Stimulated activated CD8-positive, alpha-beta memory T cell treated with anti-CD3 and anti-CD28 coated beads, Interleukin-2, amount 100 ng/mL, for 48 hours (primary cell): Measurements from ENCODE around the gene TEX9.

ENCODE experiments used
- DNase-seq, 2 donors: peaks; one replicate each; pipeline ENCODE4 v3.0.0-alpha.2; 2020; ENCODE audit warnings: low read depth in 2 of 2

Gene TEX9

GRCh38 chr15:56445746-56446145 lies 80.5 kb downstream of the TEX9 start:
- DNase-seq = no peak

DNA sequence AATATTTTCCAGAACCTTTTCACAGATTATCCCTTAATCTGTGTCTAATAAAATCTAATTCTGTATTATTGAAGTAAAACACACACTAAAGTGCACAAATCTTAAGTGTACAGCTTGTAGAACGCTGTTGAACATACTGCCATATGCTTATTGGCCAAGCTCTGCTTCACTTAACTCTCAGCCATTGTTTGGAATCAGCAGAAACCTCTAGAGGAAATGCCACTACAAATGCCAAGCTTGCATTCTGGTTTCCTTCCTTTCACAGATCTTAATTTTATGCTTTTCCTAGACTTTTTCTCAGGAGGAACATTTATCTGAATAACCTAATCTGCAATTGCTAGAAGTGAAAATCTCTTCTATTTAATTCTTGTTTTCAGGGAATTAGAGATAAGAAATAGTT lies 89.6 kb downstream of the TEX9 start:
- no peak for DNase-seq

DNA sequence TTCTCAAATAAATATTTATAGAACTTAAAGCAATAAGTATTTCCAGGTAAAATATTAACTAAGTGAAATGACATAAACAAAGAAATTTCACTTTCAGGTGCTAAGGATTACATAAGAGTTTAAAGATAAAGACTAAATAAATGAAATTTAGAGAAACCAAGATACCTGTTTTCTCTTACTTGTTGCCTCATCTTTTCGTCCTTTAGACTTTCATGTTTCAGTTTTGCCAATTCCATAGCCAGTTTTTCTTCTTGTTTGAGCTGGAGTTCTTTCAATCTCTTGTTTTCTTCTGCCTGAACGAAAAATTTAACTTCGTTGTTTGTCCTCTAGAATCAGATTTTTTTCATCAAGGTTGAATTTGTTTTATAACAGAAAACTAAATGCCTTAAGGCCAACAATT lies 91.0 kb downstream of the TEX9 start:
- DNase-seq = no peak

DNA sequence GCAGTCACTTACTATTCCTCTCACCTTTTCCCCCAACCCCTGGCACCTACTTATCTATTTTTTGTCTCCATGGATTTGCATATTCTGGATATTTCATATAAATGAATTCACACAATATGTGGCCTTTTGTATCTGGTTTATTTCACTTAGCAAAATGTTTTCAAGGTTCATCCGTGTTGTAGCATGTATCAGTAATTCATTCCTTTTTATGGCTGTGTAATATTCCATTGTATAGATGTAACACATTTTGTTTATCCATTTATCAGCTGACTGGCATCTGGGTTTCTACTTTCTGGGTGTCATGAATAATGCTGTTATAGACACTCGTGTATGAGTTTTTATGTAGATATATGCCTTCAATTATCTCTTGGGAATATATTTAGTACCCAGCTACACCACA lies 93.9 kb downstream of the TEX9 start:
- DNase-seq = no peak

- no peak for DNase-seq
These were observed 94.8 kb downstream of the TEX9 start for GRCh38 chr15:56460071-56460470.

- DNase-seq = no peak
These were observed 95.7 kb downstream of the TEX9 start for GRCh38 chr15:56460947-56461346.

DNA sequence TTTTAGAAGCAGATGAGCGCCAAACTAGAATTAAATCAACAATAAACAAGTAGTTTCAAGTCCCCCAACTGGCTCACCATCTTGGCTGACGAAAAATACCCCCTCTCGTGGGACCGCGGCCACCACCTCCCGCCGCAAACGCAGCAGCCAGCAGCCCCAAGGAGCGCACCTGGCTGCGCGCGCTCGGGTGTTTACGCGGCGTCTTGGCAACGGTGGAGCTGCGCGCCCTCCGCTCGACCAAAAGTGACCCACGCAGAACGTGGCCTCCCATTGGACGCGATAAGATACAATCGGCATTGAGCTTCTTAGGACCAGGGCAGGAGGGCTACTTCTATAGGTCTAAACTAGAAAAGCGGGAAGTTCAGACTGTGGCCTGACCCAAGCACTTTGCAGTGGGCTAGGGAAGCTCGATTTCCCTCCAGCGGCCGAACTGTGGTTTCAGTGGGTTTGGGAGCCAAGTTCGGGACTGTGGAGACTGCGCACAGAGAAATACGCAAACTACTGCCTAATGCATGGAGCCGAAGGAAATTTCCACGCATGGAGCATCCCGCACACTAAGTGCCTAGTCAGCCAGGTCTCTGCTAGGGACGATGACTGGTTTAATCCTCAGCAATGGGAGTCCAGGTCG lies 99.8 kb downstream of the TEX9 start, which contains the start of gene MNS1:
Gene MNS1, minus strand, starts transcription at position 245 of the 628 bp plus-strand sequence. Its CDS starts 165 bp downstream, at position 80.
- peak; percentile 61 to 67 for DNase-seq

GRCh38 chr15:56467616-56468015 lies 102.4 kb downstream of the TEX9 start:
- DNase-seq = no peak

DNA sequence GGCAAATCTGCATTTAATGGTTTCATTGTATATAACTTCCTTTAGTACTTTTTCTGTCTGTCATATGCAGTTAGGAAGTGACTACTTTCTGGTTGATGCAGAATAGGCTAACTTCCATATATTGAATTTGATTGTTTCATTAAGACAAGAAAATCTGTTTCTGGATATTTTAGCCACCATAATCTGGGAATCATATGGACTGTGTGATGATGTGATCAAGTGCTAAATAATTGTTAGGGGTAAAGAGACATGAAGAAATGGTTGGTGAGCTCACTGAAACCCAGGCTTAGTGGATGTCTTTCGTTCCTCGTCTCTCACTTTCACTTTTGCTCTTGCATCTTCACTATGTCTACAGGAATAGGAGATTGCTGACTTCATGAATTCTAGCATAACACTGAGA lies 103.2 kb downstream of the TEX9 start:
- DNase-seq = no peak

GRCh38 chr15:56469483-56469882 lies 104.3 kb downstream of the TEX9 start:
- DNase-seq = no peak

DNA sequence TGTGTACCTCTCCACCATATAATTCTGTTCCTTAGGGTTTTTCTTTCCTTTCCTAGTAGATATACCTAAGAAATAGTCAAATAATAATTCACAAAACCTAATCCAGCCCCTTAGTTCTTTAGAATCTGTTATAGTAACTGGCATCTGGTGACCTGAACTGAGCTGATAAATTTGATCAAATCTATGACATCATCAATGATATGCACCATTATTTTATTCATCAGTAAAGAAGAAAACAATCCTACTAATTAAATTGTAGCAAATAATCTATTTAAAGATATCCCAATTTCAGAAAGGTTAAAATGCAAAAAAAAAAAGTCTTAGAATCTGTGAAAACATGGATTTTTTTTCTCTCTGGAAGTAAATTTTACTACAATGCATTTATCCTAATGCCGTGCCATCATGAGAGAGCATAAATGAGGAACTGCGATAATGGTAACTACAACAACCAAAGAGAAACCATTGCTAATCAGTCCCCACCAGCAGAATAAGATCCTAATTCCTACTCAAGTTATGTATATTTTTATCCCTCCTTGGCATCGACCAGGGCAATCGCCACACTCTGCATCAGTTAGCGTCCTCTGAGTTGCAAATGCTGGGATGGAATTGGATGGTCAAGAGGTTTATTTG lies 106.3 kb downstream of the TEX9 start:
- DNase-seq = no peak

GRCh38 chr15:56472278-56472677 lies 107.1 kb downstream of the TEX9 start:
- no peak for DNase-seq

DNA sequence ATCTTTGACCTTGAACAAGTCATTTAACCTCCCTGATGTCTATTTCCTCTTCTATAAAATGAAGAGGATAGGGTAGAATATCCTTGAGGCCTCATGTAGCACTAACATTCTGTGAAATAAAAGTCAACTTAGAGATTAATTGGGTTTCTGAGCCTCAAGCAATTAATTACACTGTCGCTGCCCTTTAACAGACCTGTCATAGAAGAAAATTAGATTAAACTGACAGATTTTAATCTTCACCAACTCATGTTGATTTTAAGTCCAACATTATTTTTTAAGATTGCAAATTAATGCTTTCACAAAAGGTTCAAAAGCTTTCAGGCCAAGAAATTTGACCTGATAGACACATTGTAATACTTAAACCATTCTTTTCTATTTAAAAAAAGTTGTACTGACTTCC lies 107.8 kb downstream of the TEX9 start:
- DNase-seq = no peak

DNA sequence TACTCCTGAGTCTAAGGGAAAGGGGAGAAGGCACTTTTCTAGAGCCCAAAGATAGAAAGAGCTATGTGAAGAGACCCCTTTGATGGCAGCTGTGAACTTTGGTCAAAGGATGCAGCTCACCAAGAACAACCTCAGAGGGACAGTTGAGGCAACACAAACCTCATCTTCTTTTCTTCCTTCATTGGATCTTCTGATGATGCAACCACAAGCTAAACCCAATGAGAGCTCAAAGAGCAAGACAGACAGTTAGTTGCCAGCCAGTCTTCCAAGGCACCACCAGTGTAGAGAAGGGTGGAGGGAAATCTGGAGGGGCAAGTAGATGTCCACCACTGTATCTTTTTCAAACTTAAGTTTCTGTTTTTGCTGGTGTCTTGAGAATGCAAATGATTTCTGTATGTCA lies 110.1 kb downstream of the TEX9 start:
- DNase-seq = no peak
